ENCODE measurements around the gene MAMLD1. TPM values are rescaled to one million over a fixed set of nuclear protein-coding genes. Genes with fewer than 3 reads are reported as not detected.

The MAMLD1 gene
- total and polyA plus RNA-seq, 2 experiments from 2014 or later, result 2.1 to 2.4 TPM

DNA sequence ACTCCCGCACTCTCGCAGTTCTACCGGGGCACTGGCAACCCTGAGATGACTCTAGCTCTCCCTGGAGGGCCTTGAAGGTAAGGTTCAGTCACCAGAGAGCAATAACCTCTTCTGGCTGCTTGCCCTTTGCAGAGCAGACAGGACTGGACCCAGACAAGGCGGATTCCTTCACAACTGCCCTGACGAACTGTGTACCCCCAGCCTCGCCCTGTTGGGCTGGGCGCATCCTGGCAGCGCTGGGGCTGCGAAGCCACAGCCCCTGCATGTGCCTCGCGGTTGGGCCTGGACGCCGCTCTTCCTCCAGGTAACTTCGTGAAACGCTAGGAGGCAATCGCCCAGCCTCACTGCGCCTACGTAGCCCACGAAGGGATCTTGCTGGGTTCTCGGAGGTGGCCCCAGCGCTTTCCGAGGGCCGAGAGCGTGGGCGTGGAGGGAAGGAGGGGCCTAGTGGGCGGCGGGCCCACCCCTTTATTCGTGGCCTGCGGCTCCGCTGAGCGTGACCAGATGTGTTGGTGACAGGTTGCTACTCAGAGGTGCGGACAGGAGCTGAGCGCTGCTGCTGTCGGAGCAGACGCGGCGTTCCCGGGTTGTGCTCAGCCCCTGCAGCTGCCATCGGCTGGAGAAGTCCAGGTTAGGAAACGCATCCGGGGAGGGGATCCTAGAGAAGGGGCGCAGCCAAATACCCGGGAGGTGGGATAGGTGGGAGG lies 1.9 kb upstream of the MAMLD1 start:
- Histone ChIP-seq H3K4me2 (peak overlapping the region; percentile 80), H4K20me1 (ENCODE audit: insufficient read depth, poor library complexity, severe bottlenecking) (no peaks in the 10 kb centered on the region), H3K4me1 (ENCODE audit: insufficient read depth) (peaks cover 8% of the 10 kb centered on the region), H3K27ac (no peak overlapping the region), H3K36me3 (replicated peaks; ENCODE audit: insufficient read depth, low read depth) (no peaks in the 10 kb centered on the region), H2AFZ (no peak overlapping the region), H3K27me3 (peaks cover 7% of the 10 kb centered on the region), H3K9me3 (ENCODE audit: low read depth) (no peaks in the 10 kb centered on the region), H3K4me3 (no peak overlapping the region), H3K79me2 (no peaks in the 10 kb centered on the region), H3K9me2 (replicated peaks; ENCODE audit: insufficient read depth) (no peaks in the 10 kb centered on the region)
- peak; percentile 40 for DNase-seq (ENCODE audit: low spot score)
- TF ChIP-seq, protein P1, sequence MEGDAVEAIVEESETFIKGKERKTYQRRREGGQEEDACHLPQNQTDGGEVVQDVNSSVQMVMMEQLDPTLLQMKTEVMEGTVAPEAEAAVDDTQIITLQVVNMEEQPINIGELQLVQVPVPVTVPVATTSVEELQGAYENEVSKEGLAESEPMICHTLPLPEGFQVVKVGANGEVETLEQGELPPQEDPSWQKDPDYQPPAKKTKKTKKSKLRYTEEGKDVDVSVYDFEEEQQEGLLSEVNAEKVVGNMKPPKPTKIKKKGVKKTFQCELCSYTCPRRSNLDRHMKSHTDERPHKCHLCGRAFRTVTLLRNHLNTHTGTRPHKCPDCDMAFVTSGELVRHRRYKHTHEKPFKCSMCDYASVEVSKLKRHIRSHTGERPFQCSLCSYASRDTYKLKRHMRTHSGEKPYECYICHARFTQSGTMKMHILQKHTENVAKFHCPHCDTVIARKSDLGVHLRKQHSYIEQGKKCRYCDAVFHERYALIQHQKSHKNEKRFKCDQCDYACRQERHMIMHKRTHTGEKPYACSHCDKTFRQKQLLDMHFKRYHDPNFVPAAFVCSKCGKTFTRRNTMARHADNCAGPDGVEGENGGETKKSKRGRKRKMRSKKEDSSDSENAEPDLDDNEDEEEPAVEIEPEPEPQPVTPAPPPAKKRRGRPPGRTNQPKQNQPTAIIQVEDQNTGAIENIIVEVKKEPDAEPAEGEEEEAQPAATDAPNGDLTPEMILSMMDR (IDR thresholded peaks at IDR 0.05; ENCODE audit: poor library complexity), result peak; percentile 17
- no peak for TF ChIP-seq EZH2 (IDR thresholded peaks at IDR 0.05; ENCODE audit: borderline replicate concordance)
- TF ChIP-seq EZH2phosphoT487 (IDR thresholded peaks at IDR 0.05; ENCODE audit: low read depth, severe bottlenecking, unreplicated experiment), result no peak
- 48% methylated on average over 41 of the region's 43 CpGs for WGBS (ENCODE audit: low lambda C conversion rate, missing lambda C conversion rate)

- 31% methylated on average over 35 of the region's 37 CpGs for WGBS (ENCODE audit: low lambda C conversion rate, missing lambda C conversion rate)
Observed at GRCh38 chrX:150361777-150362351, 1.3 kb upstream of the MAMLD1 start.

GRCh38 chrX:150363561-150364346 lies 637 bp downstream of the MAMLD1 start:
- Histone ChIP-seq H3K9me3 (ENCODE audit: low read depth) (no peaks in the 10 kb centered on the region), H3K4me2 (peak overlapping the region; percentile 80), H3K27me3 (peaks cover 7% of the 10 kb centered on the region), H4K20me1 (ENCODE audit: insufficient read depth, poor library complexity, severe bottlenecking) (no peaks in the 10 kb centered on the region), H3K9me2 (replicated peaks; ENCODE audit: insufficient read depth) (no peaks in the 10 kb centered on the region), H3K79me2 (no peaks in the 10 kb centered on the region), H3K36me3 (replicated peaks; ENCODE audit: insufficient read depth, low read depth) (no peaks in the 10 kb centered on the region), H2AFZ (no peak overlapping the region), H3K4me3 (peak overlapping the region; percentile 29), H3K4me1 (ENCODE audit: insufficient read depth) (peaks cover 11% of the 10 kb centered on the region), H3K27ac (no peak overlapping the region)
- 43% methylated on average over 65 of the region's 67 CpGs for WGBS (ENCODE audit: low lambda C conversion rate, missing lambda C conversion rate)
- TF ChIP-seq EZH2phosphoT487 (IDR thresholded peaks at IDR 0.05; ENCODE audit: low read depth, severe bottlenecking, unreplicated experiment), result no peak
- TF ChIP-seq, protein P1 (IDR thresholded peaks at IDR 0.05; ENCODE audit: poor library complexity), result no peak
- TF ChIP-seq EZH2 (IDR thresholded peaks at IDR 0.05; ENCODE audit: borderline replicate concordance), result no peak
- peak; percentile 55 for DNase-seq (ENCODE audit: low spot score)

More at GRCh38 chrX:150361777-150362351, 1.3 kb upstream of the MAMLD1 start:
- H2AFZ ChIP-seq, result peak overlapping the region; percentile 30
- no peak overlapping the region for H3K4me3 ChIP-seq
- H3K79me2 ChIP-seq, result no peaks in the 10 kb centered on the region
- peak; percentile 31 for DNase-seq (ENCODE audit: low spot score)
- no peaks in the 10 kb centered on the region for H4K20me1 ChIP-seq (ENCODE audit: insufficient read depth, poor library complexity, severe bottlenecking)
- peak overlapping the region; percentile 80 for H3K4me2 ChIP-seq
- TF ChIP-seq, protein P1 (IDR thresholded peaks at IDR 0.05; ENCODE audit: poor library complexity), result no peak
- TF ChIP-seq EZH2phosphoT487 (IDR thresholded peaks at IDR 0.05; ENCODE audit: low read depth, severe bottlenecking, unreplicated experiment) (no peak), EZH2 (IDR thresholded peaks at IDR 0.05; ENCODE audit: borderline replicate concordance) (no peak)
- H3K36me3 ChIP-seq (replicated peaks; ENCODE audit: insufficient read depth, low read depth), result no peaks in the 10 kb centered on the region
- peaks cover 11% of the 10 kb centered on the region for H3K4me1 ChIP-seq (ENCODE audit: insufficient read depth)
- H3K9me3 ChIP-seq (ENCODE audit: low read depth), result no peaks in the 10 kb centered on the region
- no peaks in the 10 kb centered on the region for H3K9me2 ChIP-seq (replicated peaks; ENCODE audit: insufficient read depth)
- H3K27me3 ChIP-seq, result peaks cover 7% of the 10 kb centered on the region
- no peak overlapping the region for H3K27ac ChIP-seq
